ENCODE results near the gene PARD3. TPM values are rescaled to one million over a fixed set of nuclear protein-coding genes. Genes with fewer than 3 reads are reported as not detected.

The PARD3 gene
- total RNA-seq, 4 donors from 2014 or later, result 98.9 to 122 (median 105) TPM

DNA sequence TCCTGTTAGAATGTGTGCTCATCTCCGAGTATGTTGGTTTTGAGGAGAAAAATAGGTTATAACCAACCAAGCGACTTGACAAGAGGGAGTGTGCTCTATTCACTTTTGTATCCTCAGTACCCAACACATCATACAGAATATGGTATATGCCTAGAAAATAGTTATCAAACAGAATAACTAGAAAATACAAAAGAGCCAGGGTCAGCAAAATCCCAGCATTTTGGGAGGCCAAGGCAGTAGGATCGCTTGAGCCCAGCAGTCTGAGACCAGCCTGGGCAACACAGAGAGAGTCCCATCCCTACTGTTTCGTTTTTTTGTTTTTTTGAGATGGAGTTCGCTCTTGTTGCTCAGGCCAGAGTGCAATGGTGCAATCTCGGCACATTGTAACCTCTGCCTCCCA, 257.9 kb downstream of the PARD3 start:
- no peaks in the 10 kb centered on the region for H3K27me3 ChIP-seq
- H3K27ac ChIP-seq (replicated peaks in 1 of 4), result no peak overlapping the region
- intact Hi-C loops (cut with DNase I), result no loop called here
- no peaks in the 10 kb centered on the region for H3K9me3 ChIP-seq
- TF ChIP-seq, protein P1, sequence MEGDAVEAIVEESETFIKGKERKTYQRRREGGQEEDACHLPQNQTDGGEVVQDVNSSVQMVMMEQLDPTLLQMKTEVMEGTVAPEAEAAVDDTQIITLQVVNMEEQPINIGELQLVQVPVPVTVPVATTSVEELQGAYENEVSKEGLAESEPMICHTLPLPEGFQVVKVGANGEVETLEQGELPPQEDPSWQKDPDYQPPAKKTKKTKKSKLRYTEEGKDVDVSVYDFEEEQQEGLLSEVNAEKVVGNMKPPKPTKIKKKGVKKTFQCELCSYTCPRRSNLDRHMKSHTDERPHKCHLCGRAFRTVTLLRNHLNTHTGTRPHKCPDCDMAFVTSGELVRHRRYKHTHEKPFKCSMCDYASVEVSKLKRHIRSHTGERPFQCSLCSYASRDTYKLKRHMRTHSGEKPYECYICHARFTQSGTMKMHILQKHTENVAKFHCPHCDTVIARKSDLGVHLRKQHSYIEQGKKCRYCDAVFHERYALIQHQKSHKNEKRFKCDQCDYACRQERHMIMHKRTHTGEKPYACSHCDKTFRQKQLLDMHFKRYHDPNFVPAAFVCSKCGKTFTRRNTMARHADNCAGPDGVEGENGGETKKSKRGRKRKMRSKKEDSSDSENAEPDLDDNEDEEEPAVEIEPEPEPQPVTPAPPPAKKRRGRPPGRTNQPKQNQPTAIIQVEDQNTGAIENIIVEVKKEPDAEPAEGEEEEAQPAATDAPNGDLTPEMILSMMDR (IDR thresholded peaks at IDR 0.05), result no peak
- no peaks in the 10 kb centered on the region for H3K36me3 ChIP-seq
- no peak for DNase-seq (ENCODE audit: extremely low spot score)
- WGBS, result 98% methylated on average over 6 of the region's 6 CpGs
- no peaks in the 10 kb centered on the region for H3K4me1 ChIP-seq
- H3K4me3 ChIP-seq, result no peak overlapping the region

- H3K27ac ChIP-seq (replicated peaks in 1 of 4), result no peak overlapping the region
- 100% methylated on average over 1 of the region's 1 CpG for WGBS
- H3K36me3 ChIP-seq, result no peaks in the 10 kb centered on the region
- H3K27me3 ChIP-seq, result no peaks in the 10 kb centered on the region
- H3K4me1 ChIP-seq, result no peaks in the 10 kb centered on the region
- no peak overlapping the region for H3K4me3 ChIP-seq
- DNase-seq (ENCODE audit: extremely low spot score), result no peak
- intact Hi-C loops (cut with DNase I), result no loop called here
- no peaks in the 10 kb centered on the region for H3K9me3 ChIP-seq
- no peak for TF ChIP-seq POLR2AphosphoS5 (IDR thresholded peaks at IDR 0.05)
These were observed 259.4 kb downstream of the PARD3 start for GRCh38 chr10:34555653-34556052.

- no peak for TF ChIP-seq POLR2A (IDR thresholded peaks at IDR 0.05; ENCODE audit: low read depth)
- TF ChIP-seq, protein P1 (IDR thresholded peaks at IDR 0.05), result no peak
- no peak for TF ChIP-seq POLR2AphosphoS5 (IDR thresholded peaks at IDR 0.05)
- TF ChIP-seq EP300 (IDR thresholded peaks at IDR 0.05), result no peak
- H3K4me3 ChIP-seq, result no peak overlapping the region
- WGBS, result 93% methylated on average over 1 of the region's 1 CpG
- DNase-seq (ENCODE audit: extremely low spot score), result no peak
- intact Hi-C loops (cut with DNase I), result no loop called here
- H3K9me3 ChIP-seq, result no peaks in the 10 kb centered on the region
- no peaks in the 10 kb centered on the region for H3K36me3 ChIP-seq
- H3K27me3 ChIP-seq, result no peaks in the 10 kb centered on the region
- H3K4me1 ChIP-seq, result peaks cover 0 to 5% (median 2%) of the 10 kb centered on the region in 4 donors
- H3K27ac ChIP-seq (replicated peaks in 1 of 4), result no peak overlapping the region
These were observed 261.3 kb downstream of the PARD3 start for GRCh38 chr10:34553747-34554146.

GRCh38 chr10:34551295-34551694, 263.8 kb downstream of the PARD3 start:
- Histone ChIP-seq H3K36me3 (no peaks in the 10 kb centered on the region), H3K27me3 (no peaks in the 10 kb centered on the region), H3K4me3 (no peak overlapping the region), H3K9me3 (no peaks in the 10 kb centered on the region), H3K27ac (replicated peaks in 1 of 4) (no peak overlapping the region), H3K4me1 (peaks cover 5 to 26% (median 22%) of the 10 kb centered on the region in 4 donors)
- WGBS, result 100% methylated on average over 4 of the region's 4 CpGs
- DNase-seq (ENCODE audit: extremely low spot score), result no peak
- no peak for TF ChIP-seq POLR2AphosphoS5 (IDR thresholded peaks at IDR 0.05)
- TF ChIP-seq EP300 (IDR thresholded peaks at IDR 0.05), result no peak
- intact Hi-C loops (cut with DNase I), result no loop called here

- Histone ChIP-seq H3K27me3 (no peaks in the 10 kb centered on the region), H3K27ac (replicated peaks in 1 of 4) (no peak overlapping the region), H3K36me3 (no peaks in the 10 kb centered on the region), H3K9me3 (no peaks in the 10 kb centered on the region), H3K4me1 (peaks cover 5 to 26% (median 22%) of the 10 kb centered on the region in 4 donors), H3K4me3 (no peak overlapping the region)
- TF ChIP-seq, protein P1 (IDR thresholded peaks at IDR 0.05), result no peak
- TF ChIP-seq POLR2A (IDR thresholded peaks at IDR 0.05; ENCODE audit: low read depth), result no peak
- no peak for TF ChIP-seq EP300 (IDR thresholded peaks at IDR 0.05)
- no peak for TF ChIP-seq POLR2AphosphoS5 (IDR thresholded peaks at IDR 0.05)
- 95% methylated on average over 9 of the region's 9 CpGs for WGBS
- no peak for DNase-seq (ENCODE audit: extremely low spot score)
- intact Hi-C loops (cut with DNase I), result no loop called here
These were observed 265.1 kb downstream of the PARD3 start for GRCh38 chr10:34549953-34550352.

DNA sequence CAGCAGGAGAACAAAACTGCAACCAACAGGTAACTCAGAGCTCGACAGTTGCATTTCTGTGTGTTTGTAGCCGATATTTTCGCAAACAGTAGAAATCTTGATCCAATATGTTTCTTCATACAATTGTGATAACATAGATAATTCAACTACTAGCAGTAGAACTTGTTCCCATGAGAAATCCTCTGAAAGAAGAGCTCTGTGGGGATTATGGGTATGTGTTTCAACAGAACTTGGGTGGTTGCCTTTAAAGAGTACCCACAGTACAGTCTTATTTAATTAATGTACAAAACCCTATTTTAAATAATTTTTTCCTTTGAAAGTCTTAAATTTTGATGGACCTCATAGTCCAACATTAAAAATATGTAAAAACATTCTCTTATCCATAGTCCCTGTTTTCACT, 266.1 kb downstream of the PARD3 start:
- no peak overlapping the region for H3K4me3 ChIP-seq
- intact Hi-C loops (cut with DNase I), result no loop called here
- H3K27ac ChIP-seq (replicated peaks in 1 of 4), result no peak overlapping the region
- no peak for TF ChIP-seq POLR2A (IDR thresholded peaks at IDR 0.05; ENCODE audit: low read depth)
- no peak for TF ChIP-seq EP300 (IDR thresholded peaks at IDR 0.05)
- TF ChIP-seq, protein P1 (IDR thresholded peaks at IDR 0.05), result no peak
- TF ChIP-seq POLR2AphosphoS5 (IDR thresholded peaks at IDR 0.05), result no peak
- no peaks in the 10 kb centered on the region for H3K9me3 ChIP-seq
- H3K4me1 ChIP-seq, result peaks cover 5 to 26% (median 22%) of the 10 kb centered on the region in 4 donors
- DNase-seq (ENCODE audit: extremely low spot score), result no peak
- WGBS, result 98% methylated on average over 3 of the region's 3 CpGs
- no peaks in the 10 kb centered on the region for H3K36me3 ChIP-seq
- H3K27me3 ChIP-seq, result no peaks in the 10 kb centered on the region
